Measurements from ENCODE around the gene RBM39. TPM values are rescaled to one million over a fixed set of nuclear protein-coding genes. Genes with fewer than 3 reads are reported as not detected.

RBM39 gene
- total and polyA plus RNA-seq, 2 of the 13 experiments (the other 11 are each of a cell fraction or from before 2014, with no cell fraction given), result 788 to 920 TPM

DNA sequence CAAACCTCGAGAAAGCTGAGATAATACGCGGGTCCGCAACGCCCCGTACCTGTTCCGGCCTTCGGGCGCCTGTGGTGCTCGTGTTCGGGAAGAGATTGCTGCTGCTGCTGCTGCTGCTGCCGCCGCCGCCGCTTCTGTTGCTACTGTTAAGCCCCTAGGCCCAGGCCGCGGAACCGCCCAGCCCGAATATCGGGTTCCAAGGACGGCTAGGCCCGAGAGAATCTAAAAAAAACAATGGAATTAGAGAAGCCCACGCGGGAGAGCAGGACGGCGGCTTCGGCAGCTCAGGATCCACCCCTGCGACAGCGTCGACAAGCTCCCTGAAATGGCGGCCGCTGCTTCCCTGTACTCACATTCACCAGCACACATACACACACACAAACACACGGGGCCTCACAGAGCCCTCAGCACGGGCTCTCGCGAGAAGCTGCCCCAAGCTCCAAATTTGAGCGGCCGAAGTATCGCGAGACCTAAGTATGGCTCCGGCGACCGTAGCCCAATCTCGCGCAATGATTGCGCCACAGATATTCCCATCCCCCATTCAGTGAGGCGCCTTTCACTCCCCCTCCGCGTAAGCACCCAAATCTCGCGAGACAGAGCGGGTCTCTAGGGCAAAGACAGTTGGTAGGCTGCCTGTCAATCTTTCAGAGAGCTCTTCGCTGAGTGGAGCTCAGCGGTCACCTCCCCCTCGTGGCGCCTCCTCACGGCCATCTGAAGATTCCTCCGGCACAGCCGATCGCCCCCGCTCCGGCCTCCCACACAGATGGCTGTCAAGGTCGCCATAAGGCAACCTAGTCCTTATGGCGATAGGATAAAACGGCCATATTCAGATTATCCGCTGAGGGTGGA lies at the start of gene RBM39 (continued):
- TF ChIP-seq, protein P1, sequence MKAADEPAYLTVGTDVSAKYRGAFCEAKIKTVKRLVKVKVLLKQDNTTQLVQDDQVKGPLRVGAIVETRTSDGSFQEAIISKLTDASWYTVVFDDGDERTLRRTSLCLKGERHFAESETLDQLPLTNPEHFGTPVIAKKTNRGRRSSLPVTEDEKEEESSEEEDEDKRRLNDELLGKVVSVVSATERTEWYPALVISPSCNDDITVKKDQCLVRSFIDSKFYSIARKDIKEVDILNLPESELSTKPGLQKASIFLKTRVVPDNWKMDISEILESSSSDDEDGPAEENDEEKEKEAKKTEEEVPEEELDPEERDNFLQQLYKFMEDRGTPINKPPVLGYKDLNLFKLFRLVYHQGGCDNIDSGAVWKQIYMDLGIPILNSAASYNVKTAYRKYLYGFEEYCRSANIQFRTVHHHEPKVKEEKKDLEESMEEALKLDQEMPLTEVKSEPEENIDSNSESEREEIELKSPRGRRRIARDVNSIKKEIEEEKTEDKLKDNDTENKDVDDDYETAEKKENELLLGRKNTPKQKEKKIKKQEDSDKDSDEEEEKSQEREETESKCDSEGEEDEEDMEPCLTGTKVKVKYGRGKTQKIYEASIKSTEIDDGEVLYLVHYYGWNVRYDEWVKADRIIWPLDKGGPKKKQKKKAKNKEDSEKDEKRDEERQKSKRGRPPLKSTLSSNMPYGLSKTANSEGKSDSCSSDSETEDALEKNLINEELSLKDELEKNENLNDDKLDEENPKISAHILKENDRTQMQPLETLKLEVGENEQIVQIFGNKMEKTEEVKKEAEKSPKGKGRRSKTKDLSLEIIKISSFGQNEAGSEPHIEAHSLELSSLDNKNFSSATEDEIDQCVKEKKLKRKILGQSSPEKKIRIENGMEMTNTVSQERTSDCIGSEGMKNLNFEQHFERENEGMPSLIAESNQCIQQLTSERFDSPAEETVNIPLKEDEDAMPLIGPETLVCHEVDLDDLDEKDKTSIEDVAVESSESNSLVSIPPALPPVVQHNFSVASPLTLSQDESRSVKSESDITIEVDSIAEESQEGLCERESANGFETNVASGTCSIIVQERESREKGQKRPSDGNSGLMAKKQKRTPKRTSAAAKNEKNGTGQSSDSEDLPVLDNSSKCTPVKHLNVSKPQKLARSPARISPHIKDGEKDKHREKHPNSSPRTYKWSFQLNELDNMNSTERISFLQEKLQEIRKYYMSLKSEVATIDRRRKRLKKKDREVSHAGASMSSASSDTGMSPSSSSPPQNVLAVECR (CRISPR knock-in tag; IDR thresholded peaks at IDR 0.05; ENCODE audit: borderline replicate concordance), result peak; percentile 90; the same call in 1 of the 2 replicates
- peak; percentile 100 for TF ChIP-seq ZMYM4 (CRISPR knock-in tag; IDR thresholded peaks at IDR 0.05)
- TF ChIP-seq, protein P2, sequence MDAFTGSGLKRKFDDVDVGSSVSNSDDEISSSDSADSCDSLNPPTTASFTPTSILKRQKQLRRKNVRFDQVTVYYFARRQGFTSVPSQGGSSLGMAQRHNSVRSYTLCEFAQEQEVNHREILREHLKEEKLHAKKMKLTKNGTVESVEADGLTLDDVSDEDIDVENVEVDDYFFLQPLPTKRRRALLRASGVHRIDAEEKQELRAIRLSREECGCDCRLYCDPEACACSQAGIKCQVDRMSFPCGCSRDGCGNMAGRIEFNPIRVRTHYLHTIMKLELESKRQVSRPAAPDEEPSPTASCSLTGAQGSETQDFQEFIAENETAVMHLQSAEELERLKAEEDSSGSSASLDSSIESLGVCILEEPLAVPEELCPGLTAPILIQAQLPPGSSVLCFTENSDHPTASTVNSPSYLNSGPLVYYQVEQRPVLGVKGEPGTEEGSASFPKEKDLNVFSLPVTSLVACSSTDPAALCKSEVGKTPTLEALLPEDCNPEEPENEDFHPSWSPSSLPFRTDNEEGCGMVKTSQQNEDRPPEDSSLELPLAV (CRISPR knock-in tag; conservative IDR thresholded peaks at IDR 0.05; ENCODE audit: low read depth), result no peak
- TF ChIP-seq, protein P3, sequence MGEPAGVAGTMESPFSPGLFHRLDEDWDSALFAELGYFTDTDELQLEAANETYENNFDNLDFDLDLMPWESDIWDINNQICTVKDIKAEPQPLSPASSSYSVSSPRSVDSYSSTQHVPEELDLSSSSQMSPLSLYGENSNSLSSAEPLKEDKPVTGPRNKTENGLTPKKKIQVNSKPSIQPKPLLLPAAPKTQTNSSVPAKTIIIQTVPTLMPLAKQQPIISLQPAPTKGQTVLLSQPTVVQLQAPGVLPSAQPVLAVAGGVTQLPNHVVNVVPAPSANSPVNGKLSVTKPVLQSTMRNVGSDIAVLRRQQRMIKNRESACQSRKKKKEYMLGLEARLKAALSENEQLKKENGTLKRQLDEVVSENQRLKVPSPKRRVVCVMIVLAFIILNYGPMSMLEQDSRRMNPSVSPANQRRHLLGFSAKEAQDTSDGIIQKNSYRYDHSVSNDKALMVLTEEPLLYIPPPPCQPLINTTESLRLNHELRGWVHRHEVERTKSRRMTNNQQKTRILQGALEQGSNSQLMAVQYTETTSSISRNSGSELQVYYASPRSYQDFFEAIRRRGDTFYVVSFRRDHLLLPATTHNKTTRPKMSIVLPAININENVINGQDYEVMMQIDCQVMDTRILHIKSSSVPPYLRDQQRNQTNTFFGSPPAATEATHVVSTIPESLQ (CRISPR knock-in tag; conservative IDR thresholded peaks at IDR 0.05), result peak; percentile 97; the same call in 1 of the 2 replicates
- TF ChIP-seq, protein P4, sequence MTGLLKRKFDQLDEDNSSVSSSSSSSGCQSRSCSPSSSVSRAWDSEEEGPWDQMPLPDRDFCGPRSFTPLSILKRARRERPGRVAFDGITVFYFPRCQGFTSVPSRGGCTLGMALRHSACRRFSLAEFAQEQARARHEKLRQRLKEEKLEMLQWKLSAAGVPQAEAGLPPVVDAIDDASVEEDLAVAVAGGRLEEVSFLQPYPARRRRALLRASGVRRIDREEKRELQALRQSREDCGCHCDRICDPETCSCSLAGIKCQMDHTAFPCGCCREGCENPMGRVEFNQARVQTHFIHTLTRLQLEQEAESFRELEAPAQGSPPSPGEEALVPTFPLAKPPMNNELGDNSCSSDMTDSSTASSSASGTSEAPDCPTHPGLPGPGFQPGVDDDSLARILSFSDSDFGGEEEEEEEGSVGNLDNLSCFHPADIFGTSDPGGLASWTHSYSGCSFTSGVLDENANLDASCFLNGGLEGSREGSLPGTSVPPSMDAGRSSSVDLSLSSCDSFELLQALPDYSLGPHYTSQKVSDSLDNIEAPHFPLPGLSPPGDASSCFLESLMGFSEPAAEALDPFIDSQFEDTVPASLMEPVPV (CRISPR knock-in tag; IDR thresholded peaks at IDR 0.05), result peak; percentile 86
- TF ChIP-seq ETV5 (CRISPR knock-in tag; IDR thresholded peaks at IDR 0.05; ENCODE audit: borderline replicate concordance), result peak; percentile 67
- TF ChIP-seq ZNF160 (CRISPR knock-in tag; IDR thresholded peaks at IDR 0.05), result peak; percentile 48
- peak; percentile 98 for TF ChIP-seq ZNF547 (CRISPR knock-in tag; IDR thresholded peaks at IDR 0.05)
- peak; percentile 96 for TF ChIP-seq BORCS8-MEF2B (CRISPR knock-in tag; IDR thresholded peaks at IDR 0.05)
- TF ChIP-seq ZNF20 (CRISPR knock-in tag; IDR thresholded peaks at IDR 0.05), result no peak
- TF ChIP-seq, protein P5, sequence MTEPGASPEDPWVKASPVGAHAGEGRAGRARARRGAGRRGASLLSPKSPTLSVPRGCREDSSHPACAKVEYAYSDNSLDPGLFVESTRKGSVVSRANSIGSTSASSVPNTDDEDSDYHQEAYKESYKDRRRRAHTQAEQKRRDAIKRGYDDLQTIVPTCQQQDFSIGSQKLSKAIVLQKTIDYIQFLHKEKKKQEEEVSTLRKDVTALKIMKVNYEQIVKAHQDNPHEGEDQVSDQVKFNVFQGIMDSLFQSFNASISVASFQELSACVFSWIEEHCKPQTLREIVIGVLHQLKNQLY (CRISPR knock-in tag; IDR thresholded peaks at IDR 0.05), result peak; percentile 60
- no peak for TF ChIP-seq SSRP1 (CRISPR knock-in tag; IDR thresholded peaks at IDR 0.05)
- peak; percentile 90; the same call in 1 of the 2 replicates for TF ChIP-seq ZNF598 (CRISPR knock-in tag; IDR thresholded peaks at IDR 0.05; ENCODE audit: borderline replicate concordance)
- peak; percentile 100 for TF ChIP-seq CEBPB (IDR thresholded peaks at IDR 0.05; ENCODE audit: borderline replicate concordance, low read depth, low read length)
- peak; percentile 96 for TF ChIP-seq RARG (CRISPR knock-in tag; IDR thresholded peaks at IDR 0.05; ENCODE audit: low read depth)
- peak; percentile 96 for TF ChIP-seq TBX2 (CRISPR knock-in tag; IDR thresholded peaks at IDR 0.05; ENCODE audit: borderline replicate concordance)
- peak; percentile 95 for TF ChIP-seq NRL (CRISPR knock-in tag; IDR thresholded peaks at IDR 0.05; ENCODE audit: borderline replicate concordance)
- TF ChIP-seq TMF1 (CRISPR knock-in tag; IDR thresholded peaks at IDR 0.05; ENCODE audit: low read depth), result peak; percentile 64
